ENCODE measurements around the gene LNX1. TPM values are rescaled to one million over a fixed set of nuclear protein-coding genes. Genes with fewer than 3 reads are reported as not detected.

Gene LNX1
- polyA plus RNA-seq, 3 donors: 0.09 to 0.13 TPM; not detected in 1

DNA sequence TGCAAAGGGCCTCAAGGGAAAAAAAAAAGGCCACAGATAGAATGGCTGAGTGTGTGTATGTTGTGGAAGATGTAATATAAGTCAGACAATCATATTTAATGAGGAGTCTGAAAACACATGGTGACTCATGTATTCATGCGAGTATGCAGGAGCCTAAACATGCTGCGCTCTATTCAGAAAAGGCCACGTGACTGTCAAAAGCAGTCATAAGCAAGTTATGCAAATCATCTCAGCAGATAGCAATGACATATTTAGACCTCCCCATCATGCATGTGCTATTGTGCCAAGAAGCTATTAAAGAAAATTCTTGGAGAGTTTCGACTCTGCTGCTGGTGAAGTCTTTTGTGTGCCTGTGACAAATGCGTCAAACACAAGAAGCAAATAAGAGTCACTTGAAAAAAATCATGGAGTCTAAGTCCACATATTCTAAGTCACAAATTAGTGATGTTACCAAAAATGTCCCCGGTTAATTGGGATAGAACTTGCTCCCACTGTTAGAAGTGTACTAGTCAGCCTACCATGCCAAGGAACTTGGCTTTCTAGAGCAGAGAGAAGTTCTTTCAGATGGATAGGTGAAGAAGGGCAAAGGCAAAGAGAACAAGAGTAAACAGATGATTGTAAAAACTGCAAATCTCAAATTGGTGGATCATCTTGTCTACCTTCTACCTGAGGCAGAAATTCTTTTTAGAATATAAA, 5.0 kb downstream of the LNX1 start:
- H3K27ac ChIP-seq (ENCODE audit: low read depth in 1 of 2, low read length in 2 of 2): no peak overlapping the region
- no peak overlapping the region for H3K4me2 ChIP-seq (replicated peaks; ENCODE audit: extremely low read depth, low read length, poor library complexity, severe bottlenecking)
- H3K4me1 ChIP-seq (ENCODE audit: control insufficient read depth in 1 of 2, insufficient read depth in 2 of 2, low read length in 2 of 2): peaks cover 2 to 3% of the 10 kb centered on the region in 2 donors
- no peaks in the 10 kb centered on the region for H3K9me3 ChIP-seq (replicated peaks in 1 of 2; ENCODE audit: control insufficient read depth in 1 of 2, insufficient read depth in 1 of 2, low read length in 2 of 2)
- no peak overlapping the region for H3K27ac Mint-ChIP-seq
- H3K9me3 Mint-ChIP-seq: peaks cover 0 to 3% (median 1%) of the 10 kb centered on the region in 7 donors
- no peak for DNase-seq
- H2AFZ ChIP-seq (ENCODE audit: insufficient read depth, low read depth, low read length, poor library complexity, severe bottlenecking): no peak overlapping the region
- H3K9ac ChIP-seq (ENCODE audit: insufficient read depth, low read length, poor library complexity, severe bottlenecking): no peak overlapping the region
- no peaks in the 10 kb centered on the region for H4K20me1 ChIP-seq (ENCODE audit: insufficient read depth, low read length)
- H3K36me3 Mint-ChIP-seq: no peaks in the 10 kb centered on the region
- H3K79me2 ChIP-seq (ENCODE audit: insufficient read depth, low read length): no peaks in the 10 kb centered on the region
- intact Hi-C loops (cut with micrococcal nuclease): no loop called here
- H3K4me1 Mint-ChIP-seq: peaks cover 7% of the 10 kb centered on the region
- no peaks in the 10 kb centered on the region for H3K27me3 ChIP-seq (ENCODE audit: control insufficient read depth in 2 of 2, insufficient read depth in 2 of 2, low read length in 2 of 2)
- TF ChIP-seq, protein P1, sequence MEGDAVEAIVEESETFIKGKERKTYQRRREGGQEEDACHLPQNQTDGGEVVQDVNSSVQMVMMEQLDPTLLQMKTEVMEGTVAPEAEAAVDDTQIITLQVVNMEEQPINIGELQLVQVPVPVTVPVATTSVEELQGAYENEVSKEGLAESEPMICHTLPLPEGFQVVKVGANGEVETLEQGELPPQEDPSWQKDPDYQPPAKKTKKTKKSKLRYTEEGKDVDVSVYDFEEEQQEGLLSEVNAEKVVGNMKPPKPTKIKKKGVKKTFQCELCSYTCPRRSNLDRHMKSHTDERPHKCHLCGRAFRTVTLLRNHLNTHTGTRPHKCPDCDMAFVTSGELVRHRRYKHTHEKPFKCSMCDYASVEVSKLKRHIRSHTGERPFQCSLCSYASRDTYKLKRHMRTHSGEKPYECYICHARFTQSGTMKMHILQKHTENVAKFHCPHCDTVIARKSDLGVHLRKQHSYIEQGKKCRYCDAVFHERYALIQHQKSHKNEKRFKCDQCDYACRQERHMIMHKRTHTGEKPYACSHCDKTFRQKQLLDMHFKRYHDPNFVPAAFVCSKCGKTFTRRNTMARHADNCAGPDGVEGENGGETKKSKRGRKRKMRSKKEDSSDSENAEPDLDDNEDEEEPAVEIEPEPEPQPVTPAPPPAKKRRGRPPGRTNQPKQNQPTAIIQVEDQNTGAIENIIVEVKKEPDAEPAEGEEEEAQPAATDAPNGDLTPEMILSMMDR (IDR thresholded peaks at IDR 0.05): no peak
- H3K4me3 Mint-ChIP-seq: no peak overlapping the region
- no CpG with 5 or more reads among the region's 6 CpGs for WGBS (ENCODE audit: insufficient coverage)
- no peaks in the 10 kb centered on the region for H3K36me3 ChIP-seq (replicated peaks in 1 of 2; ENCODE audit: control insufficient read depth in 1 of 2, insufficient read depth in 2 of 2, low read length in 2 of 2)
- H3K27me3 Mint-ChIP-seq (ENCODE audit: low read depth in 3 of 3): peaks cover 2 to 6% (median 5%) of the 10 kb centered on the region in 3 donors
- no peak overlapping the region for H3K4me3 ChIP-seq (replicated peaks in 1 of 3; ENCODE audit: low read depth in 2 of 3, low read length in 3 of 3)

DNA sequence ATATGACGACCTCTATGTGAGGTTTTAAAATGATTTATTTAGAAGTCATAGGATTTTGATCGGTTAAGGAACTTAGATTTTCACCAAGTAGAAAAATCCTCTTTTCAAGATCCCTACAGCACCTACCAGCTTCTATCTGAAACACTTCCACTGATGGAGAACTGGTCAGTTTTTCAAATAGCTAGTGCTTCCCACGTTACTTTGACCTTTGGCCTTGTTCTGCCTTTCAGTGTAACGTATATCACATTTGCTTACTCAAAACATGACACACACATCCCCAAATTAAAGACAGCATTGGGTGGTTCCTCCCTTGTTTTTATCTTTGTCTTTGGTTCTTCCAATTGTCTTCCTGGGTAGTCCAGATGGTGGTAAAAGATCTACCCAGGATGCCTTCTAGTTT, 6.6 kb downstream of the LNX1 start:
- H3K9me3 Mint-ChIP-seq: peaks cover 0 to 3% (median 2%) of the 10 kb centered on the region in 7 donors
- no peaks in the 10 kb centered on the region for H3K36me3 ChIP-seq (replicated peaks in 1 of 2; ENCODE audit: control insufficient read depth in 1 of 2, insufficient read depth in 2 of 2, low read length in 2 of 2)
- H3K4me2 ChIP-seq (replicated peaks; ENCODE audit: extremely low read depth, low read length, poor library complexity, severe bottlenecking): no peak overlapping the region
- H3K27me3 Mint-ChIP-seq (ENCODE audit: low read depth in 3 of 3): peaks cover 0 to 4% (median 2%) of the 10 kb centered on the region in 3 donors
- H4K20me1 ChIP-seq (ENCODE audit: insufficient read depth, low read length): no peaks in the 10 kb centered on the region
- no peaks in the 10 kb centered on the region for H3K36me3 Mint-ChIP-seq
- intact Hi-C loops (cut with micrococcal nuclease): no loop called here
- no peaks in the 10 kb centered on the region for H3K27me3 ChIP-seq (ENCODE audit: control insufficient read depth in 2 of 2, insufficient read depth in 2 of 2, low read length in 2 of 2)
- no peaks in the 10 kb centered on the region for H3K79me2 ChIP-seq (ENCODE audit: insufficient read depth, low read length)
- H3K27ac ChIP-seq (ENCODE audit: low read depth in 1 of 2, low read length in 2 of 2): no peak overlapping the region
- no peak overlapping the region for H3K4me3 Mint-ChIP-seq
- DNase-seq: no peak
- H3K9ac ChIP-seq (ENCODE audit: insufficient read depth, low read length, poor library complexity, severe bottlenecking): no peak overlapping the region
- no peak overlapping the region for H3K27ac Mint-ChIP-seq
- 86% methylated on average over 1 of the region's 4 CpGs for WGBS (ENCODE audit: insufficient coverage)
- no peaks in the 10 kb centered on the region for H3K9me3 ChIP-seq (replicated peaks in 1 of 2; ENCODE audit: control insufficient read depth in 1 of 2, insufficient read depth in 1 of 2, low read length in 2 of 2)
- TF ChIP-seq, protein P1 (IDR thresholded peaks at IDR 0.05): no peak
- H3K4me1 Mint-ChIP-seq: no peaks in the 10 kb centered on the region
- H3K4me3 ChIP-seq (replicated peaks in 1 of 3; ENCODE audit: low read depth in 2 of 3, low read length in 3 of 3): no peak overlapping the region
- no peaks in the 10 kb centered on the region for H3K4me1 ChIP-seq (ENCODE audit: control insufficient read depth in 1 of 2, insufficient read depth in 2 of 2, low read length in 2 of 2)
- no peak overlapping the region for H2AFZ ChIP-seq (ENCODE audit: insufficient read depth, low read depth, low read length, poor library complexity, severe bottlenecking)

All from CD14-positive monocyte (primary cell).